Parathyroid adenoma (tissue), 2 donors: Measurements from ENCODE around the gene PRG3.
"Not testable (repeated sequence)": the region's sequence is repeated elsewhere in the genome, so short reads cannot be mapped to it uniquely, and the experiment has no call there.

Experiments used
- H2AFZ ChIP-seq: fragments of 300-600 bp; sonication (generic); one replicate; pipeline ENCODE4 v1.7.0; 2017; ENCODE audit warnings: antibody characterized with exemption, mild to moderate bottlenecking
- H3K27ac ChIP-seq: fragments of 300-600 bp; sonication (generic); one replicate; pipeline ENCODE4 v1.7.0; 2017
- H3K27me3 ChIP-seq: fragments of 300-600 bp; sonication (generic); one replicate; pipeline ENCODE4 v1.7.0; 2017; ENCODE audit warnings: low read length; ENCODE audit not compliant: control insufficient read depth, insufficient read depth
- H3K36me3 ChIP-seq: fragments of 300-600 bp; sonication (generic); one replicate; pipeline ENCODE4 v1.7.0; 2017; ENCODE audit warnings: low read length; ENCODE audit not compliant: control insufficient read depth, insufficient read depth
- H3K4me1 ChIP-seq: fragments of 300-600 bp; sonication (generic); one replicate; pipeline ENCODE4 v1.7.0; 2017; ENCODE audit warnings: control low read depth
- H3K4me2 ChIP-seq: fragments of 300-600 bp; sonication (generic); one replicate; pipeline ENCODE4 v1.7.0; 2017; ENCODE audit warnings: low read length
- H3K4me3 ChIP-seq: fragments of 300-600 bp; sonication (generic); one replicate; pipeline ENCODE4 v1.7.0; 2017; ENCODE audit warnings: low read depth, low read length
- H3K79me2 ChIP-seq: fragments of 300-600 bp; sonication (generic); one replicate; pipeline ENCODE4 v1.7.0; 2017; ENCODE audit warnings: control low read depth
- H3K9ac ChIP-seq: fragments of 300-600 bp; sonication (generic); one replicate; pipeline ENCODE4 v1.7.0; 2017; ENCODE audit warnings: mild to moderate bottlenecking
- H3K9me3 ChIP-seq: fragments of 300-600 bp; sonication (generic); one replicate; pipeline ENCODE4 v1.7.0; 2017; ENCODE audit warnings: low read length; ENCODE audit not compliant: control insufficient read depth
- CTCF ChIP-seq: fragments of 300-600 bp; sonication (generic); IDR thresholded peaks from one replicate; pipeline ENCODE4 v1.7.0; 2017; ENCODE audit warnings: antibody characterized with exemption, mild to moderate bottlenecking
- donor health status: primary hyperparathyroidism.

The PRG3 gene

GRCh38 chr11:57364851-57365660 lies 15.9 kb downstream of the PRG3 start:
- Histone ChIP-seq H3K27ac (no peak overlapping the region), H3K9me3 (no peaks in the 10 kb centered on the region), H3K79me2 (no peaks in the 10 kb centered on the region), H3K36me3 (no peaks in the 10 kb centered on the region), H3K4me2 (no peak overlapping the region), H3K4me3 (no peak overlapping the region), H3K9ac (no peak overlapping the region), H3K27me3 (no peaks in the 10 kb centered on the region), H2AFZ (no peak overlapping the region), H3K4me1 (peaks cover 2% of the 10 kb centered on the region)
- TF ChIP-seq CTCF = no peak

- Histone ChIP-seq H3K9me3 (no peaks in the 10 kb centered on the region), H3K79me2 (no peaks in the 10 kb centered on the region), H3K4me1 (peaks cover 2% of the 10 kb centered on the region), H3K27me3 (no peaks in the 10 kb centered on the region), H3K36me3 (no peaks in the 10 kb centered on the region), H3K4me2 (no peak overlapping the region), H3K27ac (no peak overlapping the region), H2AFZ (no peak overlapping the region), H3K9ac (no peak overlapping the region), H3K4me3 (no peak overlapping the region)
- no peak for TF ChIP-seq CTCF
Measured at GRCh38 chr11:57363131-57364080, 17.5 kb downstream of the PRG3 start.

GRCh38 chr11:57361926-57362325 lies 19.0 kb downstream of the PRG3 start:
- H3K36me3 ChIP-seq = no peaks in the 10 kb centered on the region
- no peaks in the 10 kb centered on the region for H3K79me2 ChIP-seq
- peaks cover 2% of the 10 kb centered on the region for H3K4me1 ChIP-seq
- no peak overlapping the region for H2AFZ ChIP-seq
- H3K9me3 ChIP-seq = no peaks in the 10 kb centered on the region
- no peak overlapping the region for H3K27ac ChIP-seq
- no peak overlapping the region for H3K4me2 ChIP-seq
- no peaks in the 10 kb centered on the region for H3K27me3 ChIP-seq
- no peak for TF ChIP-seq CTCF
- H3K4me3 ChIP-seq = no peak overlapping the region
- H3K9ac ChIP-seq = no peak overlapping the region

- H3K4me1 ChIP-seq, H3K27ac ChIP-seq, H3K36me3 ChIP-seq, H2AFZ ChIP-seq, H3K4me2 ChIP-seq, H3K27me3 ChIP-seq, H3K4me3 ChIP-seq, H3K9ac ChIP-seq, H3K9me3 ChIP-seq, H3K79me2 ChIP-seq: not testable (repeated sequence)
Measured at GRCh38 chr11:57361420-57361819, 19.5 kb downstream of the PRG3 start.

GRCh38 chr11:57360991-57361390 lies 20.0 kb downstream of the PRG3 start:
- Histone ChIP-seq H3K36me3 (no peaks in the 10 kb centered on the region), H3K27me3 (no peaks in the 10 kb centered on the region), H3K9ac (no peak overlapping the region), H3K27ac (no peak overlapping the region), H3K4me3 (no peak overlapping the region), H2AFZ (no peak overlapping the region), H3K4me1 (peaks cover 2% of the 10 kb centered on the region), H3K9me3 (no peaks in the 10 kb centered on the region), H3K79me2 (no peaks in the 10 kb centered on the region), H3K4me2 (no peak overlapping the region)
- no peak for TF ChIP-seq CTCF
